HTR-8/SVneo (cell line): Measurements from ENCODE around the gene SNX4.
"Not testable (repeated sequence)": the region's sequence is repeated elsewhere in the genome, so short reads cannot be mapped to it uniquely, and the experiment has no call there.

Source experiments
- DNase-seq: peaks from one replicate; pipeline ENCODE4 v3.0.0; 2011; ENCODE audit warnings: low spot score, mixed read lengths; ENCODE audit not compliant: insufficient read length
- FAIRE-seq: peaks from 2 replicates; lab custom pipeline; 2011; peaks lifted over from hg19 to GRCh38; lab: Jason Lieb, UNC

Gene SNX4

DNA sequence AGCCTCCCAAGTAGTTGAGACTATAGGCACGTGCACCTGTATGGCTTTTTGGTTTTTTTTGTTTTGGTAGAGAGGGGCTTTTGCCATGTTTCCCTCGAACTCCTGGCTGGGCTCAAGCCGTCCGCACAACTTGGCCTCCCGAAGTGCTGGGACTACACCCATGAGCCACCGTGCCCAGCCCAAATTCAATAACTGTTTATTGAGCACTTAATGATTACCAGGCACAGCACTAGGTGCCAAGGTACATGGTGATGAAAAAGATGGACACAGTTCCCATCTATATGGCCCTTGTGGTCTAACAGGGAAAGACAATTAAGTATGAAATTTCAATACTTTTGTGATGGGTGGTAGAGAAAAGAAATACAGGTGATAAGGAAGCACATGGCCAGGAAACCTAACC is 109.1 kb downstream of the SNX4 start:
- no peak for FAIRE-seq

GRCh38 chr3:125406070-125406469 is 113.9 kb downstream of the SNX4 start:
- DNase-seq (no peak), FAIRE-seq (no peak)

More for the DNA sequence above, 109.1 kb downstream of the SNX4 start:
- DNase-seq, result no peak

- FAIRE-seq, DNase-seq: not testable (repeated sequence)
These were observed 114.5 kb downstream of the SNX4 start for GRCh38 chr3:125405515-125405914.

DNA sequence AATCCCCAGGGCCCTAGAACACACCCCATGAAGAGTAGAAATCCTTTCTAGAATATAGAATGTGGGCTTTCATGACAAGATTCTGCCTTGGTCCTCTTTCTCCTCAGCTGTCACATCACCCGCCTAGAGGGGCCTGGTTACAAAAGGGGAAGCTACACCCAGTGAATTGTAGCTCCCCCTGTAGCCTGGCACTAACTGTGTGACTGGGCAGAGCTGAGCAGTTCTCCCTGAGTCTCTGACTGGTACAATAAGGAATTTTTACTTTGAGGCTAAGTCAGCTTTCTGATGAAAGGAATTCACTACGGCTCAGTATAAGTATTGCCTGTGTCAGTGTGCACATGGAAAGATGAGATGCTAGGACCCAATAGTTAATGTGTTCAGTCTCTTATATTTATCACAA is 116.2 kb downstream of the SNX4 start:
- DNase-seq (peak; percentile 15), FAIRE-seq (no peak)

DNA sequence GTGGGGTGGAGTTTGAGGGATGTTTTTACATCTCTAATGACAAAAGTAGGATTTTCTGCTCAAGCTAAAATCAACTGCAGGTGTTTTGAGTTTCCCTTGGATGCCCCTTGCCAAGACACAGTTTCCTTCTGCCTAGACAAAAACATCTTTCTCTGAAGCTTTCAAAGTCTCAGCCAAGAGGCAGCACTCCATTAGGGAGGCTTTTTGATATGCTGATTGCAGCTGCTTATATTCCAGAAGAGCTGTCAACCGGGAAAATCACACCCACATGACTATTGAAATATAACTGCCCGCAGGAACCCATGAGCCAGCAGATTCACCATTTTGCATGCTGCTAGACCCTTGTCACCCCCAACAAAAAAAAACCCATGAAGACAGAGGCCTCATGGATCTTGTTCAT is 117.4 kb downstream of the SNX4 start:
- DNase-seq, result no peak
- no peak for FAIRE-seq

DNA sequence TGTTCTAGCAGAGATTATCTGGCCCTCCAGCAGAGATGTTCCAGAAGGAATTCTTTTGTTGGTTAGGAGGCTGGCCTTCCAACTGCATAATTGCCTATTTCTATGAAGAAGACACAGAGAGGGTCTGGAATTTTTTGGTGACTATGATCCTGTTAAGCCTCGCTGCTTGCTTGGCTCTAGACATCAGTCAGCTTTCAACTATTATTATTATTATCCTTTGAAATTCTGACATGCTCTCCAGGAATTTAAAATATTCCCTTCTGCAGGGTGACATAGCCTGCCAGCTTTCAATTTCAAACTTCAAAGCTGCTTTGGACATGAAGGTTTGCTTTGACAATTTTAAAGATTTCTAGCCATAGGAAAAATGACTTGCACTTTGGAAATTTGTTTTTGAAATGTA is 118.6 kb downstream of the SNX4 start:
- FAIRE-seq (no peak), DNase-seq (peak; percentile 20)

- no peak for DNase-seq
- FAIRE-seq, result peak; percentile 42
These were observed 121.0 kb downstream of the SNX4 start for GRCh38 chr3:125398952-125399351.
